Thyroid gland (tissue), 4 donors: ENCODE data around the gene SGIP1.

ENCODE experiments used
- CTCF ChIP-seq, 6 experiments: fragments of 200-600 bp in 3 of 6; fragments of 450-650 bp in 3 of 6; sonication (generic) in 3 of 6; IDR thresholded peaks; one replicate each; pipeline ENCODE4 v1.5.1; 2016 to 2019; ENCODE audit warnings: antibody characterized with exemption in 6 of 6, mild to moderate bottlenecking in 2 of 6, inconsistent platforms in 1 of 6, moderate library complexity in 1 of 6
- POLR2A ChIP-seq, 2 donors: fragments of 450-650 bp; IDR thresholded peaks; one replicate each; pipeline ENCODE4 v1.6.1; 2017; ENCODE audit warnings: antibody characterized with exemption in 2 of 2, mild to moderate bottlenecking in 2 of 2, moderate library complexity in 1 of 2

GRCh38 chr1:66692681-66693080, 158.7 kb downstream of the SGIP1 start:
- TF ChIP-seq CTCF (IDR thresholded peaks at IDR 0.05) = no peak
- TF ChIP-seq POLR2A (IDR thresholded peaks at IDR 0.05) = no peak
